Esophagus (tissue), 2 donors: ENCODE measurements around the gene SLC4A1AP. TPM values are rescaled to one million over a fixed set of nuclear protein-coding genes. Genes with fewer than 3 reads are reported as not detected.
A peak's percentile ranks its signal among the peaks of the same experiment; 100 is the strongest.

Experiments used
- H3K27ac ChIP-seq, 2 donors: one replicate each; pipeline ENCODE4 v1.5.1; 2013; ENCODE audit warnings: low read depth in 2 of 2, mild to moderate bottlenecking in 2 of 2, inconsistent platforms in 1 of 2, low read length in 1 of 2, moderate library complexity in 1 of 2
- H3K27me3 ChIP-seq, 2 donors: one replicate each; pipeline ENCODE4 v1.6.1; 2013; ENCODE audit warnings: low read length in 2 of 2, control low read depth in 1 of 2, mild to moderate bottlenecking in 1 of 2; ENCODE audit not compliant: insufficient read depth in 2 of 2, control insufficient read depth in 1 of 2
- H3K36me3 ChIP-seq, 2 donors: one replicate each; pipeline ENCODE4 v1.6.1; 2013; ENCODE audit warnings: low read length in 1 of 2; ENCODE audit not compliant: control insufficient read depth in 2 of 2, insufficient read depth in 2 of 2
- H3K4me1 ChIP-seq, 2 donors: one replicate each; pipeline ENCODE4 v1.6.1; 2013; ENCODE audit warnings: low read length in 1 of 2; ENCODE audit not compliant: control insufficient read depth in 2 of 2, insufficient read depth in 2 of 2
- H3K4me3 ChIP-seq, 2 donors: one replicate each; pipeline ENCODE4 v1.5.1; 2013; ENCODE audit warnings: low read length in 2 of 2, mild to moderate bottlenecking in 2 of 2, low read depth in 1 of 2, moderate library complexity in 1 of 2
- H3K9me3 ChIP-seq, 2 donors: one replicate each; pipeline ENCODE4 v1.6.1; 2013; ENCODE audit warnings: mild to moderate bottlenecking in 2 of 2, low read depth in 1 of 2, low read length in 1 of 2, moderate library complexity in 1 of 2; ENCODE audit not compliant: control insufficient read depth in 2 of 2, insufficient read depth in 1 of 2
- WGBS, 2 donors: extraction: QIAGEN DNeasy Blood & Tissue Kit; methylation state at CpG; one replicate each; pipeline ENCODE4 v1.1.7; 2013; 5-methylcytosine and 5-hydroxymethylcytosine counted together
- polyA plus RNA-seq, 2 donors: library from polyadenylated mRNA; stranded (reverse); fragments of 200-250 nt; gene quantifications; one replicate each; pipeline ENCODE4 v1.2.3, GENCODE V29; 2013
- donor health status: healthy with polysubstance abuse.
- donor health status: Bipolar disorder and iron deficiency.

SLC4A1AP gene
- polyA plus RNA-seq, 2 donors, result 10.0 to 15.1 TPM

DNA sequence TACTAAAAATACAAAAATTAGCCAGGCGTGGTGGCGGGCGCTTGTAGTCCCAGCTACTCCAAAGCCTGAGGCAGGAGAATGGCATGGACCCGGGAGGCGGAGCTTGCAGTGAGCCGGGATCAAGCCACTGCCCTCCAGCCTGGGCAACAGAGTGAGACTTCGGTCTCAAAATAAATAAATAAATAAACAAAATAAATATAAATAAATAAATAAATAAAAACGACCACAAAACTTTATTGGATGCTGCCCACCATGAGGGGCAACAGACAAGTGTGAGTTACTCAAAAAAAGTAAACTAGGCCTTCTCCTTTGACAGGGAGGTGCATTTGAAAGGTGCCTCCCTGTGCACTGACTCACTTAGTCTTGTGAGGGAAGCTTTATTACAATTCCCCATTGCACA is 50.4 kb downstream of the SLC4A1AP start:
- Histone ChIP-seq H3K9me3 (no peaks in the 10 kb centered on the region), H3K36me3 (no peaks in the 10 kb centered on the region), H3K27ac (no peak overlapping the region), H3K27me3 (no peaks in the 10 kb centered on the region), H3K4me1 (peaks cover 0 to 2% of the 10 kb centered on the region in 2 donors), H3K4me3 (no peak overlapping the region)
- WGBS, 2 donors, result 93% methylated on average over 8 of the region's 8 CpGs

DNA sequence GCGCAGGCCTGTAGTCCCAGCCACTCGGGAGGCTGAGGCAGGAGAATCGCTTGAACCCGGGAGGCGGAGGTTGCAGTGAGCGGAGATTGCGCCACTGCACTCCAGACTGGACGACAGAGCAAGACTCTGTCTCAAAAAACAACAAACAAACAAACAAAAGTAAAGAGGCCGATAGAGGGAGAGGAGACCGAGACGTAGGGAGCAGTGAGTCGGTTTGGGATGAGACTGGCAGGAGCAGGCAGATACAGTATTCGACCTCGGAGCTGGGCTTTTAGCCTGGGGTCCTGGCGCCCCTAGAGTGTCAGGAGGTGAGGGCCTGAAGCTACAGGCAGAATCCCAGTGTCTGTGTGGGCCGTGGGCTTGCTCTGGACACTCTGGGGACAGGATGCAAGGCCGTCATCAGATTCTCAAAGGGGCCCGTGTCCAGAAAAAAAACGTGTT is 51.2 kb downstream of the SLC4A1AP start:
- Histone ChIP-seq H3K27ac (no peak overlapping the region), H3K27me3 (no peaks in the 10 kb centered on the region), H3K4me3 (no peak overlapping the region), H3K9me3 (no peaks in the 10 kb centered on the region), H3K36me3 (no peaks in the 10 kb centered on the region), H3K4me1 (peaks cover 2% of the 10 kb centered on the region in 2 donors)
- 68 to 74% methylated on average over 19 of the region's 19 CpGs for WGBS, 2 donors

DNA sequence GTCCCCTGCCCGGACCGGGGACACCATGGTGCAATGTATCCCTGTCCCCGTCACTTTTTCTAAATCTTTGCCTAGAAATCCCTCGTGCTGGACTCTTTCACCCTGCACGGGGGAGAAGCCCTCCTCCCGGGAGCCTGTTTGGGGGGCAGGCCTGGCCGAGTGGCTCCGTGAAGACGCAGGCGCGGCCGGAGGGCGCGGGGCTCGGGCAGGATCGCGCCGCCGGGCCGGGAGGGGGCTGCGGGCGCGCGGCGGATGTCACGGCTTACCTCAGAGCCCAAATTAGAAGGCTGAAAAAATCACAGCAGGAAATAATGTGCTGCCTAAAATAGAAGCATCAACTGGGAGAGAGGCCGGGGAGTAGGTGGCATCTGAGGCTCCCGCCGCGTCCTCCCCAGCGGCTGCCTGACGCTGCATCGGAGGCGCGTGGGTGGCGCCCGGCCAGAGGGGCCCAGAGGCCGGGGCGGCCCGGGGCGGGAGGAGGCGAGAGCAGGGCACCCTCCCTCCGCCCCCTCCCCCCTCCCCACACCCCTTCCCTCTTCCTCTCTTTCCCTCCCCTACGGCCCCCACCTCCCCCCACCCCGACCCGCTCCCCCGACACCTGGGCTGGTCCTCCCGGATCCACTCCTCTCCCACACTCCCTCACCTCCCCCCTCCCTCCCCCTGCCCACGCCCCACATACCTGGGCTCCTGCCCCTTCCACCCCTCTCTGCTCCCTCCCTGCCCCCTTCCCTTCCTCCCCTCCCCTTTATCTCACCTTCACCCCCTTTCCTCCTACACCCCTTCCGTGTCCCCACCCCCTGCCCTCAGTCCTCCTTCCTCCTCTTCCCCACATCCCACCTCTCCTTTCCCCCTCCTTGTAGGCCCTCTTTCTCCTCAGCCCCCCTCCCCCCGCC is 51.9 kb downstream of the SLC4A1AP start:
- Histone ChIP-seq H3K4me1 (peaks cover 2% of the 10 kb centered on the region in 2 donors), H3K4me3 (peak overlapping the region; percentile 37 to 40), H3K9me3 (no peaks in the 10 kb centered on the region), H3K36me3 (no peaks in the 10 kb centered on the region), H3K27ac (peak overlapping the region; percentile 23 to 32), H3K27me3 (no peaks in the 10 kb centered on the region)
- WGBS, 2 donors, result 4 to 7% methylated on average over 28 to 48 of the region's 51 CpGs

DNA sequence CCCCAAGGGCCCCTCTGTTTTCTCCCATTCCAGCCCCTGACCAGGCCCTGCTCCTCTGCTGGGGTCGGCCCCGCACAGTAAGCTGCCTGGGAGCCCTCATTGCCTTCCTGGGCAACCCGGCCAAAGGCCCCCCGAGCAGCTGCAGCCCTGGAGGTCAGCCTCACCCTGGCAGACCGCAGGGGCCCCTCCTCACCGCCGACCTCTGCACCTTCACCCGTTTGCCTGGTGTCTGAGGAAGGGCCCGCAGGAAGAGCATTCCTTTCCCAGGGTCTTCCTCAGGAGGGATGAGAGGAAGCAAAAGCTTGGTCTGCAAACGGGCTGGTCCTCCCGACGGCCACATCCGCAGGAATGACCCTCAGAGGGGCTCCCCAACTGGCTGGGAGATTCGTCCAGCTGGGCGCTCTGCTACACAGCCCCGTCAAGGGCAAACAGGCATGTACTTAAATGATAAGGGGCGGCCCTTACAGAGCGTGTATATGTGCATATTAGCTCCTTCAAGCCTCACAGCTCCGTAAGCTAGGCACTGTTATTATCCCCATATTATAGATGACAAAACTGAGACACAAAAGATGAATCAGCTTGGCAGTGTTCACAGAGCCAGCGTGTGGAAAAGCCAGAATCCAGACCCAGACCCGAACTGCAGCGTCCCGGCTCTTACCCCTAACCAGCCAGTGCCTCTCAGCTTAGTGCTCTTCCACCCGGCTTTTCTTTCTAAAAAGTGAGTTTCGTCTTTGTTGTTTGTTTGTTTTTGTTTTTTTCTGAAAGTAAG is 52.8 kb downstream of the SLC4A1AP start:
- WGBS, 2 donors, result 61 to 62% methylated on average over 25 of the region's 25 CpGs
- peaks cover 2% of the 10 kb centered on the region in 2 donors for H3K4me1 ChIP-seq
- no peaks in the 10 kb centered on the region for H3K9me3 ChIP-seq
- H3K27ac ChIP-seq, result peak overlapping the region in 1 of 2 donors; percentile 8
- H3K27me3 ChIP-seq, result no peaks in the 10 kb centered on the region
- H3K36me3 ChIP-seq, result no peaks in the 10 kb centered on the region
- H3K4me3 ChIP-seq, result no peak overlapping the region

DNA sequence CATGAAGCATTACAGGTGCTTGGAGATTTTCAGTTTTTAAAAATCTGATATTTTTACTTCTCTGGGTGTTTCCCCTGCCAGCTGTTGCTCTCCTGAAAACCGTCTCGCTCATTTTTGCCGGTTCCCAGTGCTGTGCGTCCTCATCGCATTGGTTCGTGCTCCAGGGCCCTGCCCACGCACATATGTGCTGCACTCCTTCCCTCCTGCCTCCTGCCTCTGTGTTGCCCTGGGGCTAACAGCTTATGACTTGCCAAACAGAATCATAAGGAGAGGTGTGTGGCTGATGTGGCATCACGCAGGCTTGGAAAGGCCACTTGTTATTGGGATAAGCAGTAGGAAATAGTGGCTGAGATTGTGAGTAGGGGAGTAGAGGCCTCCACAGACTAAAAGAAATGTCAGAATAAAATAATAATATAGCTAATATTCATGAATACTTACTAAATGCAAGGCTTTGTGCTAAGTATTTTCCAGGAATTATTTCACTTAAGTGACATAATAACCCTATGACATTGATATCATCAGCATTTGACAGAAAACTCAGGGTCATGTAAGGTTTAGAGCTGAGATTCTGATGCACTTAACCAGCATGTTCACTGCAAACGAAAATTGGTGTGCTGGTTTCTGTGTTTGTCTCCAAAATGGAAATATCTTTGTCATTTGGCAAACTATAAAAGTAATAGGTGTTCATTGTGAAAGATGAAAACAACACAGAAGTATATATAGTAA is 53.5 kb downstream of the SLC4A1AP start:
- Histone ChIP-seq H3K9me3 (no peaks in the 10 kb centered on the region), H3K4me1 (peaks cover 0 to 2% of the 10 kb centered on the region in 2 donors), H3K27me3 (no peaks in the 10 kb centered on the region), H3K36me3 (no peaks in the 10 kb centered on the region), H3K4me3 (no peak overlapping the region), H3K27ac (no peak overlapping the region)
- 41 to 60% methylated on average over 9 of the region's 9 CpGs for WGBS, 2 donors

DNA sequence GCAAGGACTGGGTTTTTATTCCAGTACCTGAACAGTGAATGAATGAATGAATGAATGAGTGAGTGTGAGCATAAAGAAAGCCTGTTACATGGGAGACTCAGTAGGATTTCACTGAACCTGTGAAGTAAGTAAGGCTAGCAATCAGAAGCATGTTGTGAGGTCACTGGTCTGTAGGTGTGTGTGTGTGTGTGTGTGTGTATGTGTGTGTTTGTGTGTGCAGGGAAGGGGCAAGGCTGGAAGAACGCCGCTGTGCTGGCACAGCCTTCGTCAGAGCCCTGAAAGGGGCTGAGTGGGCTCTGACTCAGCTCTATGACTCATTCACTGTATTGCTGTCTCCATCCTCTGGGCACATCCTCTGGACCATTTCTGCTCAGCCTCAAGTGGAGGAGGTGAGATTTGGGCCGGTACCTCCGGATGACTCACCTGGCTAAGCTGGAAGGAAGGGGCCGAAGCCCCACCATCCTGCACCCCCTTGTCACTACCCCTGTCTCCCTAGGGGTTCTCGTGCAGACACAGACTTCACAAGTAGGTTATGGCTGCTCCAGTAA is 56.4 kb downstream of the SLC4A1AP start:
- H3K36me3 ChIP-seq, result no peaks in the 10 kb centered on the region
- H3K4me3 ChIP-seq, result no peak overlapping the region
- H3K9me3 ChIP-seq, result no peaks in the 10 kb centered on the region
- 23 to 31% methylated on average over 7 of the region's 7 CpGs for WGBS, 2 donors
- no peak overlapping the region for H3K27ac ChIP-seq
- H3K4me1 ChIP-seq, result peaks cover 0 to 2% of the 10 kb centered on the region in 2 donors
- no peaks in the 10 kb centered on the region for H3K27me3 ChIP-seq

DNA sequence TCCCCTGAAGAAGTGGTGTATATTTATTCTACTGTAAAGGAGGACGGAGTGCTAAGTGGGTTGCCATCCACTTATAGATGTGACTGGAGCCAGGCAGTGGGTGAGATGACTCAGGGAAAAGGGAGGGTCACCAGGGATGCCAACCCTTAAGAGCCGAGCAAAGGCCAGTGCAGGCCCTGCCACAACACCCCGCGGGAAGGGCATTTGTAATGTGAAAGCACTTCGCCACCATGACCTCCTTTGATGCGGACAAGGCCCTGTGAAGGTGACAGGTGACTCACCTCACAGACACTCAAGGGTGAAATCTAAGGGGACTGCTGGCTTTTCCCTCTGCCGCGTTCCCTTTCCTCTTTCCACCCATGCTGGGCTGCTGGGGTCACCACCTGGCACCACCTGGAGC is 57.6 kb downstream of the SLC4A1AP start:
- H3K27me3 ChIP-seq, result no peaks in the 10 kb centered on the region
- H3K9me3 ChIP-seq, result no peaks in the 10 kb centered on the region
- no peaks in the 10 kb centered on the region for H3K36me3 ChIP-seq
- H3K4me3 ChIP-seq, result no peak overlapping the region
- WGBS, 2 donors, result 70 to 75% methylated on average over 8 of the region's 8 CpGs
- H3K27ac ChIP-seq, result no peak overlapping the region
- peaks cover 0 to 2% of the 10 kb centered on the region in 2 donors for H3K4me1 ChIP-seq

DNA sequence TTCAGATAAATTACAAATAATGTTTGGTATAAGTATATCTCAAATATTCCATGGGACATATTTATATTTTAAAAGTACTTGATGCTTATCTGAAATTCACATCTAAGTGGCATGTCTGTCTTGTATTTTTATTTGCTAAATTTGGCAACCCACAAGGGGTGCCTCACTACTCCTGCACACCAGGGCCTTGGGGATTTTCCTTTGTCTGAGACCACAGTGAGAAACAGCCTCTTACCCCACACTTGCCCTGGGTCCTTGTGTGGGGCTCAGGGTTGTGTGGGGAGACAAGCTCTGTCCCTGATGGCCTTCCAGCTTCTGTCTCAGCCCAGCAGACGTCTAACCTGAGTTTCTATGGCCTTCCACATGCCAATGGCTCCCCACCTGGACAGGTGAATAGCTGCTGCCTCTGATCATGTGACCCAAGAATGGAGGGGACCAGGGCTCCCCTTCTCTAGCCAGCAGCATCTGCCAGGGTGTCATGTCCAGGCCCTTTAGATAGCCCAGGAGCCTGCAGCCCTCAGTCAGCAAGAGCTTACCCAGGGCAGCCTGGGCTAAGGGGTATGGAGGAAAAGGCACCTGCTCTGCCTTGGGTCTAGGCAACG is 58.3 kb downstream of the SLC4A1AP start:
- H3K9me3 ChIP-seq, result no peaks in the 10 kb centered on the region
- H3K4me3 ChIP-seq, result no peak overlapping the region
- H3K27me3 ChIP-seq, result no peaks in the 10 kb centered on the region
- H3K4me1 ChIP-seq, result peaks cover 0 to 2% of the 10 kb centered on the region in 2 donors
- H3K36me3 ChIP-seq, result no peaks in the 10 kb centered on the region
- no peak overlapping the region for H3K27ac ChIP-seq
- 65 to 78% methylated on average over 2 of the region's 2 CpGs for WGBS, 2 donors
